Nephron (organoid): ENCODE results near the gene SLC44A1.
A peak's percentile ranks its signal among the peaks of the same experiment; 100 is the strongest.

Experiments used
- H3K27ac Mint-ChIP-seq, 3 experiments: 2 replicates each; pipeline ENCODE4 v1.8.0; 2020; ENCODE audit warnings: mixed read lengths in 3 of 3, mild to moderate bottlenecking in 2 of 3, moderate library complexity in 1 of 3
- H3K27me3 Mint-ChIP-seq: 2 replicates; pipeline ENCODE4 v1.8.0; 2021; ENCODE audit warnings: low read depth, mild to moderate bottlenecking, moderate library complexity, mixed read lengths
- H3K36me3 Mint-ChIP-seq: 2 replicates; pipeline ENCODE4 v1.8.0; 2020; ENCODE audit warnings: low read depth, mixed read lengths
- H3K4me1 Mint-ChIP-seq: 2 replicates; pipeline ENCODE4 v1.8.0; 2020; ENCODE audit warnings: mixed read lengths
- H3K4me3 Mint-ChIP-seq, 3 experiments: 2 replicates each; pipeline ENCODE4 v1.8.0; 2020; ENCODE audit warnings: mild to moderate bottlenecking in 3 of 3, mixed read lengths in 3 of 3, moderate library complexity in 2 of 3
- H3K9me3 Mint-ChIP-seq: 2 replicates; pipeline ENCODE4 v1.8.0; 2020; ENCODE audit warnings: mixed read lengths
- CTCF ChIP-seq, 3 experiments: fragments of 200-600 bp; sonication (generic); IDR thresholded peaks; one replicate each; pipeline ENCODE4 v1.5.0; 2021; ENCODE audit warnings: antibody characterized with exemption in 3 of 3; ENCODE audit not compliant: unreplicated experiment in 3 of 3

Gene SLC44A1

GRCh38 chr9:105244003-105244733 is at the start of gene SLC44A1:
TSS of gene SLC44A1 (plus strand) at chr9:105244651. CDS start at chr9:105244869, 218 bp downstream.
- no peaks in the 10 kb centered on the region for H3K9me3 Mint-ChIP-seq
- peak within 1 kb of the TSS; percentile 91 to 95 (median 95) for H3K4me3 Mint-ChIP-seq
- H3K27me3 Mint-ChIP-seq, result peaks cover 8% of the 10 kb centered on the region
- H3K4me1 Mint-ChIP-seq, result peaks cover 60% of the 10 kb centered on the region
- TF ChIP-seq CTCF (IDR thresholded peaks at IDR 0.05; ENCODE audit: unreplicated experiment in 3 of 3), result no peak
- H3K27ac Mint-ChIP-seq, result peak within 1 kb of the TSS; percentile 85 to 96 (median 93)
- H3K36me3 Mint-ChIP-seq, result no peaks in the 10 kb centered on the region

GRCh38 chr9:105195259-105195658 is 49.2 kb upstream of the SLC44A1 start:
- Mint-ChIP-seq H3K27ac (no peak overlapping the region), H3K9me3 (no peaks in the 10 kb centered on the region), H3K27me3 (peaks cover 33% of the 10 kb centered on the region), H3K4me3 (no peak overlapping the region), H3K4me1 (peaks cover 6% of the 10 kb centered on the region), H3K36me3 (no peaks in the 10 kb centered on the region)
- no peak for TF ChIP-seq CTCF (IDR thresholded peaks at IDR 0.05; ENCODE audit: unreplicated experiment in 3 of 3)

GRCh38 chr9:105198023-105198422 is 46.4 kb upstream of the SLC44A1 start:
- no peaks in the 10 kb centered on the region for H3K9me3 Mint-ChIP-seq
- TF ChIP-seq CTCF (IDR thresholded peaks at IDR 0.05; ENCODE audit: unreplicated experiment in 3 of 3), result no peak
- peaks cover 17% of the 10 kb centered on the region for H3K27me3 Mint-ChIP-seq
- H3K27ac Mint-ChIP-seq, result no peak overlapping the region
- H3K4me1 Mint-ChIP-seq, result peaks cover 6% of the 10 kb centered on the region
- no peak overlapping the region for H3K4me3 Mint-ChIP-seq
- H3K36me3 Mint-ChIP-seq, result no peaks in the 10 kb centered on the region

GRCh38 chr9:105198865-105199264 is 45.6 kb upstream of the SLC44A1 start:
- Mint-ChIP-seq H3K36me3 (no peaks in the 10 kb centered on the region), H3K27me3 (peaks cover 11% of the 10 kb centered on the region), H3K27ac (no peak overlapping the region), H3K9me3 (no peaks in the 10 kb centered on the region), H3K4me3 (no peak overlapping the region), H3K4me1 (peaks cover 6% of the 10 kb centered on the region)
- no peak for TF ChIP-seq CTCF (IDR thresholded peaks at IDR 0.05; ENCODE audit: unreplicated experiment in 3 of 3)

GRCh38 chr9:105204416-105204815 is 40.0 kb upstream of the SLC44A1 start:
- Mint-ChIP-seq H3K9me3 (no peaks in the 10 kb centered on the region), H3K4me3 (no peak overlapping the region), H3K36me3 (no peaks in the 10 kb centered on the region), H3K27me3 (no peaks in the 10 kb centered on the region), H3K4me1 (peaks cover 10% of the 10 kb centered on the region), H3K27ac (no peak overlapping the region)
- TF ChIP-seq CTCF (IDR thresholded peaks at IDR 0.05; ENCODE audit: unreplicated experiment in 3 of 3), result no peak
